IgD-negative memory B cell (primary cell): ENCODE results near the gene MAP2K6. TPM values are rescaled to one million over a fixed set of nuclear protein-coding genes. Genes with fewer than 3 reads are reported as not detected.
A peak's percentile ranks its signal among the peaks of the same experiment; 100 is the strongest.

Experiments
- H3K27ac Mint-ChIP-seq, 3 donors: one replicate each; pipeline ENCODE4 v1.8.0; 2020 to 2022; ENCODE audit warnings: mild to moderate bottlenecking in 3 of 3, mixed read lengths in 3 of 3, moderate library complexity in 1 of 3
- H3K27me3 Mint-ChIP-seq: one replicate; pipeline ENCODE4 v1.8.0; 2021; ENCODE audit warnings: mixed read lengths
- H3K36me3 Mint-ChIP-seq: one replicate; pipeline ENCODE4 v1.8.0; 2020; ENCODE audit warnings: mild to moderate bottlenecking, mixed read lengths
- H3K4me1 Mint-ChIP-seq, 3 donors: one replicate each; pipeline ENCODE4 v1.8.0; 2020 to 2022; ENCODE audit warnings: mixed read lengths in 3 of 3, mild to moderate bottlenecking in 1 of 3
- H3K4me3 Mint-ChIP-seq, 4 donors: one replicate each; pipeline ENCODE4 v1.8.0; 2020 to 2022; ENCODE audit warnings: mild to moderate bottlenecking in 4 of 4, mixed read lengths in 4 of 4, moderate library complexity in 3 of 4
- H3K9me3 Mint-ChIP-seq, 3 donors: one replicate each; pipeline ENCODE4 v1.8.0; 2020 to 2021; ENCODE audit warnings: mixed read lengths in 3 of 3, mild to moderate bottlenecking in 1 of 3
- polyA plus RNA-seq: library from polyadenylated mRNA; unstranded; fragments of 300-500 nt; fragmentation: Illumina TruSeq; gene quantifications from one replicate; pipeline ENCODE4 v1.2.3, GENCODE V29; 2021

Gene MAP2K6
- polyA plus RNA-seq, result 7.5 TPM

DNA sequence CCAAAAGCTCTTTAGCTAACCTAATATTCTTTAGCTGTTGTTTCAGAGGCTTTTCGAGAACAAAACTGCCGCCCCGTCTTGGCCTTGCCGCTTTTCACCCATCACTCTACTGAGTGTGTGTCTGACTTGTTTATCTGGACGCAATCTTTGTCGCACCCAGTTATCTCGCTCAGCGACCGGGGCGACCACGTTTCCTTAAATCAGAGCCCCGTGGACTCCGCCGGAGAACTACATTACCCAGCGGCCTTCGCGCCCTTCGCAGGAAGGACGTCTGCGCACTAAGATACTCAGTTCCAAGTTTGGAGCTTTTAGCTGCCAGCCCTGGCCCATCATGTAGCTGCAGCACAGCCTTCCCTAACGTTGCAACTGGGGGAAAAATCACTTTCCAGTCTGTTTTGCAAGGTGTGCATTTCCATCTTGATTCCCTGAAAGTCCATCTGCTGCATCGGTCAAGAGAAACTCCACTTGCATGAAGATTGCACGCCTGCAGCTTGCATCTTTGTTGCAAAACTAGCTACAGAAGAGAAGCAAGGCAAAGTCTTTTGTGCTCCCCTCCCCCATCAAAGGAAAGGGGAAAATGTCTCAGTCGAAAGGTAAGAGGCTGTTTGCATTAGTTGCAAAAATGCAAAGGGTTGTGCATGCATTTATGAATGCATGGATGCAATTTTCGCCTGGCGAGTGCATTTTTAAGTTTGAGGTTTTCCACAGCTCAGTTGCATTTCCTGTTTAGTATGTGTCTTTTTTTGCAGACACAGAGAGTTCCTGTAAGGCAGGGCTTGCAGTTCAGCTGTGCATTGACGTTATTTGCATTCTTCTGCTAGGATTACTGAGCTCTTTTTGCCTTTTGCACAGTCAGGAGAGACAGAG lies at the start of gene MAP2K6:
Gene MAP2K6, plus strand, starts transcription at position 290 of the 867 bp plus-strand sequence. Its CDS starts 288 bp downstream, at position 578.
- Mint-ChIP-seq H3K4me3 (no peak within 1 kb of the TSS), H3K27me3 (no peaks in the 10 kb centered on the region), H3K36me3 (no peaks in the 10 kb centered on the region), H3K27ac (no peak within 1 kb of the TSS), H3K4me1 (peaks cover 0 to 5% (median 4%) of the 10 kb centered on the region in 3 donors), H3K9me3 (no peaks in the 10 kb centered on the region)

DNA sequence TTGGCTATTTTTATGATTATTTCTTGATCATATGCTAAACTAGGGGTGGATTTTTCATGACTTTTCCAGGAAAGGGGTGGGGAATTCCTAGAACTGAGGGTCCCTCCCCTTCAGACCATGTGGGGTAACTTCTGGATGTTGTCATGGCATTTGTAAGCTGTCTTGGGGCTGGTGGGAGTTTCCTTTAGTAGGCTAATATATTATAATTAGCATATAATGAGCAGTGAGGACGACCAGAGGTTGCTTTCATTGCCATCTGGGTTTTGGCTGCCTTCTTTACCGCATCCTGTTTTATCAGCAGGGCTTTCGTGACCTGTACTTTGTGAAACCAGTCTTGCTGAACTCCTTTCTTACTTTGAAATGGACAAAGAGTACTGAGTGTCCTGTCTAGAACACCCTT lies 47.2 kb upstream of the MAP2K6 start:
- Mint-ChIP-seq H3K4me1 (peaks cover 0 to 6% (median 5%) of the 10 kb centered on the region in 3 donors), H3K9me3 (no peaks in the 10 kb centered on the region), H3K27me3 (peaks cover 8% of the 10 kb centered on the region), H3K4me3 (no peak overlapping the region), H3K27ac (no peak overlapping the region), H3K36me3 (peaks cover 3% of the 10 kb centered on the region)

DNA sequence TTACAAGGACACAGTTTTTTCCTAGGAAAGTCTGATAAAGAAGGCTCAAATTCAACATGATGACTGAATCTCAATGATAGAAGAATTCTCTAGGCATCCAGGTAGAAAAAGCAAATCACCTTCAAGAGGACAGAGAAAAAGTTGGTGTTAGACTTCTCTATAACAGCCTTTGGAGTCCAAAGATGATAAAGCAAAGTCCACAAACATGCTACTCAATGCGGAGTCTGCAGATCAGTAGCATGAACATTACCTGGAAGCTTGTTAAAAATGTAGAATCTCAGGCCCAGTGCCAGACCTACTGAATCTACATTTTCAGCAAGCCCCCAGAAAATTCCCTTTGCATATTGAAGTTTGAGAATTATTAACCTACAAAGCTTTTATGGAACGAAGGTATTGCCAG lies 41.4 kb upstream of the MAP2K6 start:
- Mint-ChIP-seq H3K4me1 (peaks cover 6 to 9% (median 7%) of the 10 kb centered on the region in 3 donors), H3K9me3 (peaks cover 0 to 3% (median 0%) of the 10 kb centered on the region in 3 donors), H3K27me3 (peaks cover 9% of the 10 kb centered on the region)

DNA sequence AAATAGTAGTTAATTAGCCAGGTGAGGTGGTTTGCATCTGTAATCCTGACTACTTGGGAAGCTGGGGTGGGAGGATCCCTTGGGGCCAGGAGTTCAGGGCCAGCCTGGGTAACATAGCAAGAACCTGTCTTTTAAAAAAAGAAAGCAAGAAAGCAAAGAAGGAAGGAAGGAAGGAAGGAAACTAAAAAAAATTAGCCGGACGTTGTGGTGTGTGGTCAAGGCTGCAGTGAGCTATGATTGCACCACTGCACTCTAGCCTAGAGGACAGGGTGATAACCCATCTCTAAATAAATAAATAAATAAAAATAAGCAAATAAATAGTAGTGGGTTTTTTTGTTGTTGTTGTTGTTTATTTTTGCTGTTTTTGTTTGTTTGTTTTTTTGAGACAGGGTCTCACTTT lies 39.3 kb upstream of the MAP2K6 start:
- Mint-ChIP-seq H3K27ac (peak overlapping the region in 2 of 3 donors; percentile 16 to 47), H3K4me1 (peaks cover 6 to 9% (median 7%) of the 10 kb centered on the region in 3 donors), H3K4me3 (peak overlapping the region in 2 of 4 donors; percentile 10 to 79), H3K36me3 (peaks cover 1% of the 10 kb centered on the region), H3K27me3 (peaks cover 6% of the 10 kb centered on the region), H3K9me3 (peaks cover 0 to 3% (median 0%) of the 10 kb centered on the region in 3 donors)

More for the DNA sequence above, 41.4 kb upstream of the MAP2K6 start:
- Mint-ChIP-seq H3K36me3 (peaks cover 4% of the 10 kb centered on the region), H3K4me3 (peak overlapping the region in 2 of 4 donors; percentile 1 to 9), H3K27ac (no peak overlapping the region)

DNA sequence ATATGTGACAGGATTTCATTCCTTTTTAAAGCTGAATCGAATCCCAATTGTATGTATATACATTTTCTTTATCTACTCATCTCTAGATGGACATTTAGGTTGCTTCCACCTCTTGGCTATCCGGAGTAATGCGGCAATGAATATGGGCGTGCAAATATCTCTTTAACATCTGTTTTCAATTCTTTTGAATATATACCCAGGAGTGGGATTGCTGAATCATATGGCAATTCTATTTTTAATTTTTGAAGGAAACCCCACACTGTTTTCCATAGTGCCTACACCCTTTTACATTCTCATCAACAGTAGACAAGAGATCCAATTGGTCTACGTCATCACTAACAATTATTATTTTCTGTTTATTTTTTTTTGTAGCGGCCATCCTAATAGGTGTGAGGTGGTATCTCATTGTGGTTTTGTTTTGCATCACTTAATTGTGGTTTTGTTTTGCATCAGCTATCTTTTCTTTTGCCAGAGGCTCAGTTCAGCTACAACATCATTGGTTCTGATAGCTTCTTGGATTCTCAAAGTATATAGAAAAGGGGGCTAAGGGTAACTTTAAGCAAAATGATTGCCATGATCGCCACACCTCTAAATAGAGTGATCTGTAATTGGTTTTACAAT lies 25.6 kb upstream of the MAP2K6 start:
- H3K27me3 Mint-ChIP-seq, result peaks cover 16% of the 10 kb centered on the region
- no peaks in the 10 kb centered on the region for H3K36me3 Mint-ChIP-seq
- peaks cover 0 to 2% (median 0%) of the 10 kb centered on the region in 3 donors for H3K9me3 Mint-ChIP-seq
- H3K4me3 Mint-ChIP-seq, result no peak overlapping the region
- H3K27ac Mint-ChIP-seq, result no peak overlapping the region
- no peaks in the 10 kb centered on the region for H3K4me1 Mint-ChIP-seq

DNA sequence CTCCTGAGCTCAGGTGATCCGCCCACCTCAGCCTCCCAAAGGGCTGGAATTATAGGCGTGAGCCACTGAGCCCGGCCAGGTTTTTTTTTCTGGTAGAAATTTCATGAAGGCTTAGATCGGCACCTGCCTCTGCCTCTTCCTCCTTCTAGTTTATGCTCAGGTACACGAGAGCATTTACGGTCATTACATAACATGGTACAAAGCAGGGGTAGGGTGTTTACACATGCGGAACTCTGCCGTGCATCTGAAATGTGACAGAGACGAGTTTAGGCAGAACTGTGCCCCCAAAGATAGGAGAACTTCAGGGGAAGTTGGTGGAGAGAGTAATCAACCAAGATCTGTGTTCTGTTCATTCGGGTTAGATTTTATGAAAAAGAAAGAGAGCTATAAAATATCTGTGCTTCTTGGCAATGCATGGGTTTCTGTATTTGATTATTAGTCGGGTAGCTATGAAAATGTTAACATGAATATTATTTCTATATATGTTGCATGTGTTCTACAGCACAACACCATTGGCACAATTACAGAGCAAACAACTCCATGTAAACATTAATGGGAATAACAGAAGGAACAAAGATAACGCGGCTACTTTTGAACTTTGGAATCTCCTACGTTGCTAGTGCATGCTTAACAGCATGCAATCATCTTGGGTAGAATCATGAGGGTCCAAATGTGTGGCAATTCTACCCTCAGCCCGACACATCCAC lies 23.5 kb upstream of the MAP2K6 start:
- Mint-ChIP-seq H3K27ac (no peak overlapping the region), H3K4me1 (peaks cover 0 to 1% (median 0%) of the 10 kb centered on the region in 3 donors), H3K9me3 (peaks cover 0 to 2% (median 0%) of the 10 kb centered on the region in 3 donors), H3K36me3 (no peaks in the 10 kb centered on the region), H3K27me3 (peaks cover 20% of the 10 kb centered on the region), H3K4me3 (no peak overlapping the region)

DNA sequence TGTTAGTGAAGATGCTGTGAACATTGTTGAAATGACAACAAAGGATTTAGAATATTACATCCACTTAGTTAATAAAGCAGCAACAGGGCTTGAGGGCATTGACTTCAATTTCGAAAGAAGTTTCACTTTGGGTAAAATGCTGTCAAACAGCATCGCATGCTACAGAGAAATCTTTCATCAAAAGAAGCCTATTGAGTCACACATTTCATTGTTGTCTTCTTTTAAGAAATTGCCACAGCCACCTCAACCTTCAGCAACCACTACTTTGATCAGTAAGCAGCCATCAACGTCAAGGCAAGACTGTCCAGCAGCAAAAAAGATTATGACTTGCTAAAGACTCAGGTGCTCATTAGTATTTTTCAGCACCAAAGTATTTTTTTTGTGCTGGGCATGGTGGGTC lies 13.2 kb upstream of the MAP2K6 start:
- H3K27me3 Mint-ChIP-seq, result peaks cover 6% of the 10 kb centered on the region
- H3K27ac Mint-ChIP-seq, result no peak overlapping the region
- H3K4me1 Mint-ChIP-seq, result no peaks in the 10 kb centered on the region
- peaks cover 2% of the 10 kb centered on the region for H3K36me3 Mint-ChIP-seq
- H3K4me3 Mint-ChIP-seq, result no peak overlapping the region
- no peaks in the 10 kb centered on the region for H3K9me3 Mint-ChIP-seq

DNA sequence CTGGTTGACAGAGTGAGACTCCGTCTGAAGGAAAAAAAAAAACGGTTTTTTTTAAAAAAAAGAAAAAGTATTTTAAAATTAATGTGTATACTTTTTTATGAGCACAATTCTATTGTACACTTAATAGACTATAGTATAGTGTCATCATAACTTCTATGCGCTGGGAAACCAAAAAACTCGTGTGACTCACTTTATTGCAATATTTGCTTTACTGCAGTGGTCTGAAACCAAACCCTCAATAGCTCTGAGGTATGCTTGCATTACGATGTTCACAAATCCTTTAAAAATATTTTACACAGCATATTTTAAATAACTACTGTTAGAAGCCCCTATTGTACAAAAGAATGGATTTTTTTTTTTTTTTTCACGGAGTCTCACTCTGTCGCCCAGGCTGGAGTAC lies 12.4 kb upstream of the MAP2K6 start:
- no peak overlapping the region for H3K27ac Mint-ChIP-seq
- no peaks in the 10 kb centered on the region for H3K4me1 Mint-ChIP-seq
- H3K9me3 Mint-ChIP-seq, result no peaks in the 10 kb centered on the region
- H3K4me3 Mint-ChIP-seq, result no peak overlapping the region
- peaks cover 2% of the 10 kb centered on the region for H3K27me3 Mint-ChIP-seq
- peaks cover 2% of the 10 kb centered on the region for H3K36me3 Mint-ChIP-seq

DNA sequence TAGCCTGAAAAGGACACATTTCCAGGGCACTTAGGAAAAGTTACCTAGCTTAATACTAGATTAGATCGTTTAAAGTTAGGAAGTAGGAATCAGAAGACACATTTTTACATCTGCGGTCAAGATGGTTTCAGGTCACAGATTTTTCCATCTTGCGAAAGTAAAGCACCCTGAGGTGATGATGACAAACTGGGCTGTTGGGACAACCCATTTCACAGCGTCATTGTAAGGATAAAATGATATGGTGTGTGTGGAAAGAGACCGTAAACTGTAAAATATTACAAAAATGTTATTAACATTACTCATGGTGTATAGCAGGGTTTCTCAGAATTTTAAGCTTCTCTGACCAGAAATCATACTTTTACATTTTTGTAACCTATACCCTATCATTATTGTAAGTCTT lies 10.1 kb upstream of the MAP2K6 start:
- Mint-ChIP-seq H3K36me3 (peaks cover 2% of the 10 kb centered on the region), H3K9me3 (no peaks in the 10 kb centered on the region), H3K27ac (no peak overlapping the region)

DNA sequence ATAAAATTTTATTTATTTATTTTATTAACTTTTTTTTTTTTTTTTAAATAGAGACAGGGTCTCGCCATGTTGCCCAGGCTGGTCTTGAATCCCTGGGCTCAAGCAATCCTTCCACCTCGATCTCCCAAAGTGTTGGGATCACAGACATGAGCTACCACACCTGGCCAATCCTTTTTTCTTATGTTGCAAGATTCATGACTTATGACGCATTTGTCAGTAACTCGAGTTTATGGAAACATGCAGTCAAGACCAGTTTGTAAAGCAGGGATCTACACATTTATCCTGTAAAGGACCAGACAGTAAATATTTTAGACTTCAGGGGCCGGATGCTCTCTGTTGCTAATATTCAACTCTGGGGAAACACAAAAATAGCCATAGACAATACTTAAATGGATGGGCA lies 9.4 kb upstream of the MAP2K6 start:
- H3K4me3 Mint-ChIP-seq, result no peak overlapping the region
- H3K4me1 Mint-ChIP-seq, result no peaks in the 10 kb centered on the region
- H3K36me3 Mint-ChIP-seq, result peaks cover 2% of the 10 kb centered on the region
- peaks cover 2% of the 10 kb centered on the region for H3K27me3 Mint-ChIP-seq
- no peak overlapping the region for H3K27ac Mint-ChIP-seq
- H3K9me3 Mint-ChIP-seq, result no peaks in the 10 kb centered on the region

More for the DNA sequence above, 10.1 kb upstream of the MAP2K6 start:
- Mint-ChIP-seq H3K4me3 (no peak overlapping the region), H3K4me1 (no peaks in the 10 kb centered on the region), H3K27me3 (peaks cover 2% of the 10 kb centered on the region)

DNA sequence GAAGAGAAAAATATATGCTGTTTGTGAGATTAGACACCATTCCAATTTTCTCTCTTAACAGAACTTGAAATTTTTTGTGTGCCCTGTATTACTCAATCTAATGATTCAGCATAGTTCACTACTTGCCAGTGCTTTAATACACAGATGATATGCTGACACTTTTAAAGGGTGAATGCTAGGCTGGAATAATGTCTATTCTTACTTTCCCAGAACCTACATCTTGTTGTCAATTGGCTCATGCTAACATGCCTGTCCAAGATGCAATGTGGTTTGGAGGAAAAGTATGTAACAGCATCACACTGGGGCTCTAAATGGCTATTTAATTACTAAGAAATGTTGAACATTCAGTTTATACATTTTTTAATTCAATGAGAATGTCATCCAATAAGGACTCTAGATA lies 7.6 kb upstream of the MAP2K6 start:
- no peaks in the 10 kb centered on the region for H3K9me3 Mint-ChIP-seq
- H3K4me3 Mint-ChIP-seq, result no peak overlapping the region
- H3K27me3 Mint-ChIP-seq, result no peaks in the 10 kb centered on the region
- no peak overlapping the region for H3K27ac Mint-ChIP-seq
- H3K4me1 Mint-ChIP-seq, result no peaks in the 10 kb centered on the region
- no peaks in the 10 kb centered on the region for H3K36me3 Mint-ChIP-seq

DNA sequence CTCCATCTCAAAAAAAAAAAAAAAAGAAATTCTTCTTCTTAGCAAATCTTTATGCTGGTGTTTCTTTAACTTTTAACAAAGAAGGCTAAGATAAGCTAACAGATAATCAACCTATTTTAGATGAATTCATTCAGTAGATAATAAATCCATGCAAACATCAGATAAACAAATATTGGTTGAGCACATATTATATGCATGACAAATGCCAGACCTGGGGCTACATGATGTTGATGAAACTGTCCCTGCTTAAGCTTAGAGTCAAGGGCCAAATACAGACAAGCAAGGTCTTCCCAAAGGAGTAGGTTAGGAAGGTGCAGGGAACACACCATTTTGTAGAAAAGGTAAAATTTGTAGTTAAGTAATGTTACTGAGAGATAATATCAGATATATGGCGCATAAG lies 6.7 kb upstream of the MAP2K6 start:
- Mint-ChIP-seq H3K9me3 (no peaks in the 10 kb centered on the region), H3K27ac (no peak overlapping the region), H3K27me3 (no peaks in the 10 kb centered on the region), H3K36me3 (no peaks in the 10 kb centered on the region), H3K4me1 (no peaks in the 10 kb centered on the region), H3K4me3 (no peak overlapping the region)

DNA sequence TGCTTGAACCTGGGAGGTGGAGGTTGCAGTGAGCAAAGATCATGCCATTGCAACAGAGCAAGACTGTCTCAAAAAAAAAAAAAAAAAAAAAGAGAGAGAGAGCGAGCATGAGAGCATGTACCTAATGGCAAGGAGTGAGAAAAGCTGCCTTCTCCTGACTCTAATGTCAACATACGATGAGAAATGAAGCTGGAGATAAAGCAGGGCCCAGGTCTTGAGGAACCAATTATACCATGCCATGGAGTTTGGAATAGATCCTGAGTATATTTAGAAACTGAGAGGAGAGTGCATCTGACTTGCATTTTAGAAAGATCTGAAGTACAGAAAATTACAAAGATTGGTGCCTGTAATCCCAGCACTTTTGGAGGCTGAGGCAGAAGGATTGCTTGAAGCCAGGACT lies 3.8 kb upstream of the MAP2K6 start:
- H3K27ac Mint-ChIP-seq, result peak overlapping the region in 1 of 3 donors; percentile 63
- H3K36me3 Mint-ChIP-seq, result no peaks in the 10 kb centered on the region
- H3K27me3 Mint-ChIP-seq, result no peaks in the 10 kb centered on the region
- no peak overlapping the region for H3K4me3 Mint-ChIP-seq
- no peaks in the 10 kb centered on the region for H3K4me1 Mint-ChIP-seq
- H3K9me3 Mint-ChIP-seq, result no peaks in the 10 kb centered on the region

DNA sequence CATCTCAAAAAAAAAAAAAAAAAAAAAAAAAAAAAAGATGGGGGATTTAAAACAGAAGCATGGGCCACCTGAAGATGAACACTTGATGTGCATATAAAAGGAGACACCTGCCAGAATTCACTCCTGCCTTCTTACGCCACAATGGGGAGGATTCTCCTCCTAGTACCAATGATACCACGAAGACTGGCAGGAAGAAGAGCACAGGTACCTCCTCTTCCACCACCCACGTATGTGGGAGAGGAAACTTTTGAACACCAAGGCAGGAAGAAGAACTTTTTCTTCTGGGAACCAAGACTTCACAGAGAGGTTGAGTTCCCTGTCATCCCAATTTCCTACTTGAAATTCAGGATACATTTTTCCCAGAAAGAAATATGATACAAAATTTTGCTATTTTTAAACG lies 2.7 kb upstream of the MAP2K6 start:
- H3K4me3 Mint-ChIP-seq, result peak overlapping the region in 1 of 4 donors; percentile 33
- no peaks in the 10 kb centered on the region for H3K4me1 Mint-ChIP-seq
- H3K27me3 Mint-ChIP-seq, result no peaks in the 10 kb centered on the region
- H3K9me3 Mint-ChIP-seq, result no peaks in the 10 kb centered on the region
- H3K27ac Mint-ChIP-seq, result no peak overlapping the region
- H3K36me3 Mint-ChIP-seq, result no peaks in the 10 kb centered on the region

DNA sequence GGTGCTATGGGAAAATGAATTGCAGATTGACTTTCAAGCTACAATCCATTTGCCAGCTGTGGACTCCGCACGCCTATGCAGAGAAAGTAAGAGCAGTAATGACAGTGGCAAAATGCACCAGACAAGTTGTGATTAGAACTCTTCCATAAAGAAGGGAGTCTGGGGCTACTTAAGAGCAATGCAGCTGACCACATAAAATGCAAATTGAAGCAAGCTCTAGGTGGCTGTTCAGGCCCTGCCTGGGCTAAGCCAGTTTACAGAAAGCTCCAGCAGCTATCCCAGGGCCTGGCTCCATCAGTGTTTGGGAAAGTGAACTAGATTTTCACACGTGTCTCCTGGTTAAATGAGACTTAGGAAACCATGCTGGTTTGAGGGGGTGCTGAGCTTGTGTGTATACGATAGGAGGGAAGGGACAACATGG lies 2.2 kb upstream of the MAP2K6 start:
- Mint-ChIP-seq H3K4me3 (peak overlapping the region in 1 of 4 donors; percentile 33), H3K27ac (no peak overlapping the region), H3K9me3 (no peaks in the 10 kb centered on the region), H3K4me1 (no peaks in the 10 kb centered on the region), H3K27me3 (no peaks in the 10 kb centered on the region), H3K36me3 (no peaks in the 10 kb centered on the region)
